SK-N-SH (cell line): ENCODE data around the gene EGFLAM.

ENCODE experiments used
- CTCF ChIP-seq: fragments of 200-600 bp; sonication (generic); IDR thresholded peaks from 2 replicates; pipeline ENCODE4 v1.6.1; 2017; ENCODE audit warnings: antibody characterized with exemption, mild to moderate bottlenecking, moderate library complexity
- TAF1 ChIP-seq: IDR thresholded peaks from 2 replicates; pipeline ENCODE4 v1.6.1; 2012; ENCODE audit warnings: low read depth, mild to moderate bottlenecking, low read length, moderate library complexity, borderline replicate concordance
- TEAD4 ChIP-seq: IDR thresholded peaks from 2 replicates; pipeline ENCODE4 v1.4.0; 2012; ENCODE audit warnings: mild to moderate bottlenecking, borderline replicate concordance; ENCODE audit not compliant: insufficient read depth

GRCh38 chr5:38379350-38379937 is 121.1 kb downstream of the EGFLAM start:
- TF ChIP-seq CTCF = no peak
- no peak for TF ChIP-seq TEAD4
- no peak for TF ChIP-seq TAF1
